Activated naive CD8-positive, alpha-beta T cell treated with anti-CD3 and anti-CD28 coated beads, Interleukin-2, amount 10 ng/mL, durations not matched to agents 7 days and 5 days (primary cell): ENCODE measurements around the gene BORCS5. TPM values are rescaled to one million over a fixed set of nuclear protein-coding genes. Genes with fewer than 3 reads are reported as not detected.
A peak's percentile ranks its signal among the peaks of the same experiment; 100 is the strongest.

Source experiments
- ATAC-seq: fragments of 150-1000 bp; cut with Tn5 transposase; one replicate; pipeline ENCODE4 v1.10.0; 2021; ENCODE audit warnings: low read depth, moderate library complexity
- POLR2A ChIA-PET: fragments of 350-600 bp; sonication (Branson Sonifier 250); formaldehyde crosslinking; loops from one replicate; lab custom pipeline; 2021; ENCODE audit warnings: antibody characterized with exemption; lab: Charles Lee
- DNase-seq: peaks from one replicate; pipeline ENCODE4 v3.0.0; 2021
- H3K27ac Mint-ChIP-seq: one replicate; pipeline ENCODE4 v1.8.0; 2022; ENCODE audit warnings: mild to moderate bottlenecking, mixed read lengths
- H3K27me3 Mint-ChIP-seq: one replicate; pipeline ENCODE4 v1.8.0; 2022; ENCODE audit warnings: mild to moderate bottlenecking, moderate library complexity, mixed read lengths
- H3K36me3 Mint-ChIP-seq: one replicate; pipeline ENCODE4 v1.8.0; 2021; ENCODE audit warnings: mild to moderate bottlenecking, mixed read lengths
- H3K4me1 Mint-ChIP-seq: one replicate; pipeline ENCODE4 v1.8.0; 2021; ENCODE audit warnings: mixed read lengths
- H3K4me3 Mint-ChIP-seq: one replicate; pipeline ENCODE4 v1.8.0; 2022; ENCODE audit warnings: mild to moderate bottlenecking, moderate library complexity, mixed read lengths
- H3K9me3 Mint-ChIP-seq: one replicate; pipeline ENCODE4 v1.8.0; 2021; ENCODE audit warnings: mixed read lengths
- total RNA-seq, 2 experiments: library from RNA; stranded (reverse); gene quantifications; one replicate each; pipeline ENCODE4 v1.2.3, GENCODE V29; 2021

BORCS5 gene
- total RNA-seq, 2 experiments from 2014 or later: 20.1 to 21.8 TPM

- POLR2A ChIA-PET: no interaction called here
- Mint-ChIP-seq H3K36me3 (peaks cover 40% of the 10 kb centered on the region), H3K27me3 (no peaks in the 10 kb centered on the region), H3K4me3 (no peak overlapping the region), H3K4me1 (peaks cover 27% of the 10 kb centered on the region), H3K27ac (no peak overlapping the region), H3K9me3 (peaks cover 7% of the 10 kb centered on the region)
- no peak for DNase-seq
- ATAC-seq: no peak
Observed at GRCh38 chr12:12436831-12437345, 80.0 kb downstream of the BORCS5 start.

- Mint-ChIP-seq H3K4me3 (no peak overlapping the region), H3K36me3 (peaks cover 37% of the 10 kb centered on the region), H3K9me3 (peaks cover 7% of the 10 kb centered on the region), H3K27me3 (no peaks in the 10 kb centered on the region), H3K4me1 (peaks cover 38% of the 10 kb centered on the region), H3K27ac (no peak overlapping the region)
- DNase-seq (no peak), ATAC-seq (no peak)
- POLR2A ChIA-PET: no interaction called here
Observed at GRCh38 chr12:12439636-12440035, 82.8 kb downstream of the BORCS5 start.

- Mint-ChIP-seq H3K4me1 (peaks cover 38% of the 10 kb centered on the region), H3K36me3 (peaks cover 35% of the 10 kb centered on the region), H3K9me3 (peaks cover 7% of the 10 kb centered on the region), H3K27me3 (no peaks in the 10 kb centered on the region), H3K27ac (peak overlapping the region; percentile 96), H3K4me3 (peak overlapping the region; percentile 64)
- no peak for ATAC-seq
- DNase-seq: no peak
- POLR2A ChIA-PET: interaction anchor here (0.8 to 2.6 kb wide), 6 partner anchors 7 to 107 kb away, joined by 3 to 11 read pairs (median 4); no protein-coding TSS in a partner anchor
Observed at GRCh38 chr12:12440784-12441428, 84.0 kb downstream of the BORCS5 start.

GRCh38 chr12:12441429-12441807 lies 84.5 kb downstream of the BORCS5 start:
- Mint-ChIP-seq H3K27me3 (no peaks in the 10 kb centered on the region), H3K4me3 (peak overlapping the region; percentile 64), H3K27ac (peak overlapping the region; percentile 96), H3K4me1 (peaks cover 40% of the 10 kb centered on the region), H3K36me3 (peaks cover 32% of the 10 kb centered on the region), H3K9me3 (peaks cover 7% of the 10 kb centered on the region)
- DNase-seq (no peak), ATAC-seq (no peak)
- POLR2A ChIA-PET: interaction anchor here (0.5 to 2.6 kb wide), 10 partner anchors 8 to 256 kb away, joined by 3 to 11 read pairs (median 4); no protein-coding TSS in a partner anchor

GRCh38 chr12:12441843-12442461 lies 85.1 kb downstream of the BORCS5 start:
- peaks cover 5% of the 10 kb centered on the region for H3K9me3 Mint-ChIP-seq
- H3K4me1 Mint-ChIP-seq: peaks cover 45% of the 10 kb centered on the region
- POLR2A ChIA-PET: interaction anchor here (0.5 to 2.6 kb wide), 11 partner anchors 9 to 255 kb away, joined by 3 to 11 read pairs (median 3); no protein-coding TSS in a partner anchor
- H3K4me3 Mint-ChIP-seq: peak overlapping the region; percentile 64
- peak; percentile 58 for DNase-seq
- peak overlapping the region; percentile 96 for H3K27ac Mint-ChIP-seq
- H3K27me3 Mint-ChIP-seq: no peaks in the 10 kb centered on the region
- ATAC-seq: peak; percentile 82
- peaks cover 28% of the 10 kb centered on the region for H3K36me3 Mint-ChIP-seq

- Mint-ChIP-seq H3K4me1 (peaks cover 51% of the 10 kb centered on the region), H3K36me3 (peaks cover 24% of the 10 kb centered on the region), H3K27me3 (no peaks in the 10 kb centered on the region), H3K4me3 (no peak overlapping the region), H3K27ac (peak overlapping the region; percentile 96), H3K9me3 (no peaks in the 10 kb centered on the region)
- no peak for ATAC-seq
- no peak for DNase-seq
- POLR2A ChIA-PET: interaction anchor here (0.6 to 2.6 kb wide), 7 partner anchors 23 to 98 kb away, joined by 3 to 11 read pairs (median 5); partner anchors contain the start of gene BORCS5
Observed at GRCh38 chr12:12442548-12443071, 85.7 kb downstream of the BORCS5 start.

GRCh38 chr12:12443431-12443878 lies 86.6 kb downstream of the BORCS5 start:
- Mint-ChIP-seq H3K9me3 (no peaks in the 10 kb centered on the region), H3K4me1 (peaks cover 51% of the 10 kb centered on the region), H3K27ac (peak overlapping the region; percentile 66), H3K27me3 (no peaks in the 10 kb centered on the region), H3K4me3 (no peak overlapping the region), H3K36me3 (peaks cover 18% of the 10 kb centered on the region)
- POLR2A ChIA-PET: interaction anchor here (0.6 to 2.6 kb wide), 3 partner anchors 31 to 97 kb away, joined by 3 to 11 read pairs (median 5); no protein-coding TSS in a partner anchor
- no peak for DNase-seq
- ATAC-seq: no peak

- no peak overlapping the region for H3K27ac Mint-ChIP-seq
Observed at GRCh38 chr12:12445165-12445881, 88.4 kb downstream of the BORCS5 start.

GRCh38 chr12:12445882-12446181 lies 89.0 kb downstream of the BORCS5 start:
- ATAC-seq (no peak), DNase-seq (no peak)
- no peak overlapping the region for H3K27ac Mint-ChIP-seq
- peaks cover 8% of the 10 kb centered on the region for H3K36me3 Mint-ChIP-seq
- no peaks in the 10 kb centered on the region for H3K9me3 Mint-ChIP-seq
- H3K4me1 Mint-ChIP-seq: peaks cover 40% of the 10 kb centered on the region
- no peaks in the 10 kb centered on the region for H3K27me3 Mint-ChIP-seq
- no peak overlapping the region for H3K4me3 Mint-ChIP-seq
- POLR2A ChIA-PET: interaction anchor here (0.7 kb wide), 1 partner anchor 117 kb away, joined by 4 read pairs; no protein-coding TSS in a partner anchor

More at GRCh38 chr12:12445165-12445881, 88.4 kb downstream of the BORCS5 start:
- ATAC-seq (no peak), DNase-seq (no peak)
- Mint-ChIP-seq H3K36me3 (peaks cover 9% of the 10 kb centered on the region), H3K4me1 (peaks cover 45% of the 10 kb centered on the region), H3K27me3 (no peaks in the 10 kb centered on the region), H3K4me3 (no peak overlapping the region), H3K9me3 (no peaks in the 10 kb centered on the region)
- POLR2A ChIA-PET: interaction anchor here (0.7 kb wide), 1 partner anchor 118 kb away, joined by 4 read pairs; no protein-coding TSS in a partner anchor

GRCh38 chr12:12446786-12447185 lies 89.9 kb downstream of the BORCS5 start:
- Mint-ChIP-seq H3K27ac (no peak overlapping the region), H3K36me3 (peaks cover 8% of the 10 kb centered on the region), H3K4me1 (peaks cover 31% of the 10 kb centered on the region), H3K4me3 (no peak overlapping the region), H3K9me3 (no peaks in the 10 kb centered on the region), H3K27me3 (no peaks in the 10 kb centered on the region)
- DNase-seq (no peak), ATAC-seq (no peak)
- POLR2A ChIA-PET: no interaction called here

- ATAC-seq: no peak
- H3K4me3 Mint-ChIP-seq: no peak overlapping the region
- POLR2A ChIA-PET: no interaction called here
Observed at GRCh38 chr12:12447236-12447635, 90.4 kb downstream of the BORCS5 start.

GRCh38 chr12:12447837-12448236 lies 91.0 kb downstream of the BORCS5 start:
- Mint-ChIP-seq H3K4me1 (peaks cover 20% of the 10 kb centered on the region), H3K36me3 (peaks cover 12% of the 10 kb centered on the region), H3K27ac (no peak overlapping the region), H3K4me3 (no peak overlapping the region), H3K9me3 (no peaks in the 10 kb centered on the region), H3K27me3 (no peaks in the 10 kb centered on the region)
- ATAC-seq (no peak), DNase-seq (no peak)
- POLR2A ChIA-PET: no interaction called here

More at GRCh38 chr12:12447236-12447635, 90.4 kb downstream of the BORCS5 start:
- Mint-ChIP-seq H3K36me3 (peaks cover 12% of the 10 kb centered on the region), H3K9me3 (no peaks in the 10 kb centered on the region), H3K4me1 (peaks cover 26% of the 10 kb centered on the region), H3K27me3 (no peaks in the 10 kb centered on the region), H3K27ac (no peak overlapping the region)
- no peak for DNase-seq
